ENCODE data around the gene ARHGEF19.
"Not testable (repeated sequence)": the region's sequence is repeated elsewhere in the genome, so short reads cannot be mapped to it uniquely, and the experiment has no call there.

The ARHGEF19 gene

DNA sequence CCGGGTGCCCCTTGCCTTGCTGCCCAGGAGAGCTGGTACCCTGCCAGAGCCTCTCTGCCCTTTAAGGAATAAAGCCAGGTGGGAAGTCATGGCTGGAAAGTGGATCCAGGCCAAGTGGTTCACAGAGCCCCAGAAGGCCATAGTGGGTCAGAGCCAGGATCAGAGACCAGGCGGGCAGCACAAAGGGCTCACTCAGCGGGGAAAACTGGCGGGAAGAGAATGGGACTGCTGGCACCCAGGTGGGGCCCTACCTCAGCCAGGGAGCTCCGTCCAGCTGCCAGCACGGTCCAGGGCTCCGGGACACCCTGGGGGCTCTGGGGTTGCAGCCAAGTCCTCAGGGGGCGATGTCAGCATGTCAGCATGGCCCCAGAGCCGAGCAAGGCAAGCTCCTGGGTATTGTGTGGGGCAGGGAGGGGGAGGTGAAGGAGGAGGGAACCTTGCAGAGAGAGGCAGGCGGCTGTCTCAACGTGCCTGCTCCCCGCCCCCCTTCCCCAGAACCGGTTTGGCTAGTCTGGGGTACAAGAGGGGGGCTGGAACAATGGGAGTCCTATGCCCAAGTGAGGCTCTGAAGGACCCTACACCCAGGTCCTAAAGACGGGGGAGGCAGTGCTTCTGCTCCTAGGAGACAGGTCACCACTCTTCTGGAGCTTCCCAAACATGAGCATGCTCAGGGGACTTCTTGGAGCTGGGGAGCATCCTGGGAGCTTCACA is at the start of gene ARHGEF19:
Gene ARHGEF19 (minus strand): TSS at position 402 of the 711 bp plus-strand sequence. CDS start 3,598 bp downstream, outside the sequence.
- DNase-seq (ENCODE audit: low read depth), result no peak

DNA sequence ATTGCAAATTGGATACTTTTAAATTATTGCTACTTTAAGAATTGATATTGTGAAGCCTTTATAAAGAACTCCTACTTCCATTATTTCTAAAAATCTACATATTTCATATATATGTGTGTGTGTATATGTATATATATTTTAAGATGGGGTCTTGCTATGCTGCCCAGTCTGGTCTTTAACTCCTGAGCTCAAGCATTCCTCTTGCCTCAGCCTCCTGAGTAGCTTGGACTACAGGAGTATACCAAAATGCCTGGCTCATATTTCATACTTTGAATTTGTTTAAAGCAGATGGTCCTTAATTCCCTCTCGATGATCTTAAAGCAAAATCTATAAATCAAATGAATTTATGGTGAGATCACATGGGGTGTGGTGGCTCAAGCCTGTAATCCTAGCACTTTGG is 49.6 kb upstream of the ARHGEF19 start:
- DNase-seq (ENCODE audit: low read depth), result no peak

DNA sequence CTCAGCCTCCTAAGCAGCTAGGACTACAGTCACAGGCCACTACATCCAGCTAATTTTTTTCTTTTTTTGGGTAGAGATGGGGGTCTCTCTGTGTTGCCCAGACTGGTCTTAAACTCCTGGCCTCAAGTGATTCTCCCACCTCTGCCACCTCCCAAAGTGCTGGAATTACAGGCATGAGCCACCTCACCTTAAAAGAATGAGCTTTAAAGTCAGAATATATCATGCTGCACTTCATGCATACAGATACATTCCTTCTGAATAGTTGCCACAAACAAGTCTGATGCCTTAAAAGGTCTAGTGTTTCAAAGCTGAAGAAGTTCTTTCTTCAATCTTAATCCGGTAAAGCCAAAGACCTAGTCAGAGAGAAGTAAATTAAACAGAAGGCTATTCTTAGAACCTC is 48.4 kb upstream of the ARHGEF19 start:
- peak; percentile 76 for DNase-seq (ENCODE audit: low read depth)

DNA sequence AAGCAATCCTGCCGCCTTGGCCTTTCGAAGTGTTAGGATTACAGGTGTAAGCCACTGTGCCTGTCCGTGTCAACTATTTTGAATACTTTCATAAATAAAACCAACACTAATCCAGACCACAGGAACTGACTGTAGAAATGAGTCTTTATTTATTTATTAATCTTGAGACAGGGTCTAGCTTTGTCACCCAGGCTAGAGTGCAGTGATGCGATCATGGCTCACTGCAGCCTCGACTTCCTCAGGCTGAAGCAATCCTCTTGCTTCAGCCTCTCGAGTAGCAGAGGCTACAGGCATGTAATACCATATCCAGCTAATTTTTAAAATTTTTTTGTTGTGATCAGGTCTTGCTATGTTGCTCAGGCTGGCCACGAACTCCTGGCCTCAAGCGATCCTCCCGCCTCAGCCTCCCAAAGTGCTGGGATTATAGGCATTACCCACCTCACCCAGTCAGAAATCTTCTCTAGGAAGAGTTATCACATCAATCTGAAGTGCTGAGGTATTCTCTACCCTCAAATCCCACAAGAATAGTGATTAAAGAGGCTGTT is 46.2 kb upstream of the ARHGEF19 start:
- DNase-seq (ENCODE audit: low read depth), result no peak

DNA sequence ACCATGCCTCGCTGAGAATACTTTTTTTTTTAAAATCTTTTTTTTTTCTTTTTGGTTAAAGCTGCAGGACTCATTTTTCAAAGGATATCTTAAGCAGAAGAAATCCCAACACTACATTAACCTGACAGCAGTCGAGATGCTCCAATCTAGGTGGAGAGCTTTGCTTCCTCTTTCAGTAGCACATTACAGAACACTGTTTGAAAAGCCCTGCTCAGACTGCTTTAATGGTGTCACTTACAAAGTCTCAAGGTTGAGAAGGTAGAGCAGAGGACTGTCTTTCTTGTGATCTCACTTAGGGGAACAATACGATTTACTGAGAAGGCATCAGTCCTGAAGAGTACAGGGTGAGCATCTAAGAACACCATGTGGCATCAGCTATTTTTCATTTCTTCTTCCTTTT is 45.5 kb upstream of the ARHGEF19 start:
- DNase-seq (ENCODE audit: low read depth), result no peak

DNA sequence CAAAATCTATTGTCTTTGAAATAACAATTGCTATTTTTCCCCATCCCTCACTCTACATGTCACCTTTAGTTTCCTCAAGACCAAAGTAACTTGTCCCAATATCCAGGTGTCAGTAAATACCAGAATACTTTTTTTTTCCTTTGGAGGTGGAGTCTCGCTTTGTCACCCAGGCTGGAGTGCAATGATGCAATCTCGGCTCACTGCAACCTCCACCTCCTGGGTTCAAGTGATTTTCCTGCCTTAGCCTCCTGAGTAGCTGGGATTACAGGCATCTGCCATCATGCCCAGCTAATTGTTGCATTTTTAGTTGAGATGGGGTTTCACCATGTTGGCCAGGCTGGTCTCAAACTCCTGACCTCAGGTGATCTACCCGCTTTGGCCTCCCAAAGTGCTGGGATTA is 45.1 kb upstream of the ARHGEF19 start:
- not testable (repeated sequence) for DNase-seq (ENCODE audit: low read depth)

DNA sequence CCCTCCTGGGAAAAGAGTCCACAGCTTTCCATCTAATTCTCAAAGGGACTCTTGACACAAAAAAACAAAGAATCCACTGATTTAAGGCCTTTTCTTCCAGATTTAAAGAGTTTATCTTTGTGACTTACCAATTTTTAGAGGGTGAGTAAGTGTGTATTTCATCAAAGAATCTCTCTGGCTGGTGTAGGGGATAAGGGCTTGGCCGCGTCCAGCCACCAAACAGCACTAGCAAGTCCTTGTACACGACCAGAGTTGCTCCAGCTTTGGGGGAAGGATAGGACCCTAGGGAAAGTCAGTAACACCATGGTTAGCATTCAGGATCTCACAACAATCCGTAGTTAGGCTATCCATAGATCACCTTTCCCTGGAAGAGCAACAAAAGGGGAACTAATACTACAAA is 44.0 kb upstream of the ARHGEF19 start:
- no peak for DNase-seq (ENCODE audit: low read depth)

DNA sequence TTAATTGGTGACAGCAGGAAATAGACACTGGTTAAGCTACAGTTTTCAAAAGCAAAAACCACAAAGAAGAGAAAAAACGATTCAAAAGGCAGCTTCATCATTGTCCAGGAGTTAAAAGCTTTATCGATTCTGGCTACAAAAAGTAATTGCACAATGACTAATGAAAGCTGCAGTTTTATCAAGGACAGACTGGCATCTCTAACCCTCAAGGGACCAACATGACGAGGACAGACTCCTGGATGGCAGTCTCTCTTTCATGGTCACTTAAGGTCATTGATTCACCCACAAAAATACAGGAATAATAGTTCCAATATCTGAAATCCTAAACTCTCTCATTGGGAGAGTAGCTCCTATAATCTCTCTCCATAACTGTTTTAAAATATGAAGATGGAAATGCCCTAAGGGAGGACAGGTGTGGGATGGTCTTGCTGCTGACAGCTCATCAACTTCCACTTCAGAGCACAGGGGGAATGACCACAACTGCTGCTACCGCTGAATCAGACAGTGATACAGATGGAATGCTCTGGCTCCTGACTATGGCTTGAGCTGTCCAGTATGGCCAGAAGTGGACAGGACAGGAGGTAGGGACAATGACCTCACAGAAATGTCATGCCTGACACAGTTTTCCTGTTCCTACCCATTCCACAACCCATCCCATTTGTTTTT is 41.9 kb upstream of the ARHGEF19 start:
- DNase-seq (ENCODE audit: low read depth), result peak; percentile 29

DNA sequence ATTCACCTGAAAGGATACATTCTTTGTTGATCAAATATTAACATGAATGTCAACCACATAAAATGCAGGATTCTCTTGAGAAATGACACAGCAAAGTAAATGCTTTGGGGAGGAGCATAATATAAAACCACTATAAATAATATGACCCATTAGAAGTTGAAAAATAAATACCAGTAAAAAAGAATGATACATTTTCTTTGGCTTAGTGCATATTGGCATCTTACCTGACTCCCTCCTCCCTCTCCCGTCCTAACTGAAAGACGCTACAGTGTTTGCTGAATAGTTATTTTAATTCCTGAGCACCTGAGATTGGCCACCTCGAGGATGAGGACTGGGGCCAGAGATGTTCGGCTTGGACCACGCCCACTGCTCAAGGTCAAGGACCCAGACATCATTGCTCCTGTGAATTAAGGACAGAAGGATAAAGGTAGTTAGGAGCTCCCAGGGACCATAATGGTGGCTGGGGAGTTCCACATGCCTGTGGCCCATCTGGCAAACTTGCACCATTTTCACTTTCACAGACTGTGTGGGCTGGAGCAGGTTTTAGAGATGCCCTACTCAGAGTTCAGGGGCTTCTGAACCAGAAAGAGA is 41.0 kb upstream of the ARHGEF19 start:
- no peak for DNase-seq (ENCODE audit: low read depth)

DNA sequence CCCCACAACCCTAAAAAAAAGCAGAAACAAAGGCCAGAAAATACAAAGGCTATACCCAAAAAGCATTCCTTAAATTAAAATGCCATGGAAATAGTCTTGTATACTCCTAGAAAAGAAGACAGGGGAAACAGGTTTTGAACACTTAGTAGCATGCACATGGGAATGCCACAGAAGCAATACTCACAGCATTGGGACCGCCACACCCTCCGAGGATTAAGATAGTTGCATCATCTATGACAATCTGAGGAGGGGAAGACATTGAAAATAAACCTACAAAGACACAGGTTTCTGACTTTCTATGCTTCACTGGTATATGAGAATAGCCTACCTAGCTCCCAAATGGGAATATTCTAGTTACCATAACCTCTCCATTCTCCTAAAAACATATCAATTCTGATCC is 40.5 kb upstream of the ARHGEF19 start:
- DNase-seq (ENCODE audit: low read depth), result no peak

DNA sequence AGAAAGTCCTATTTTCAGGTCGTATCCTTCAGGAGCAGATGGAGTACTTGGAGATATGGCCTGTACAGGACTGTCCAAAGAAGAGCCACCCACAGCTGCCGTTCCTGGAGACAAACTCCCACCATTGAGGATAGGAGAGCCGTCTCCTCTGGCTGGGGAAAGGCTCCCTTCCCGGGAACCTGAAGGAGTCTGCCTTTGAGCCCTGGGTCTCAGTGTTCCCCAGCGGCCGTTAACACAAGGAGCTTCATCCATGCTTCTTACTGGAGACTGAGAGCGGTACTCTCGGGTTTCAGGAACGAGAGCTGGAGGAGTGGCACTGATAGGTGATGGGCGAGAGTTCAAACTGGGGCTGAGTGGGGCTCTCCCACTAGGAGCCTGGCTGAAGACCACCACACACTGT is 38.9 kb upstream of the ARHGEF19 start:
- no peak for DNase-seq (ENCODE audit: low read depth)

DNA sequence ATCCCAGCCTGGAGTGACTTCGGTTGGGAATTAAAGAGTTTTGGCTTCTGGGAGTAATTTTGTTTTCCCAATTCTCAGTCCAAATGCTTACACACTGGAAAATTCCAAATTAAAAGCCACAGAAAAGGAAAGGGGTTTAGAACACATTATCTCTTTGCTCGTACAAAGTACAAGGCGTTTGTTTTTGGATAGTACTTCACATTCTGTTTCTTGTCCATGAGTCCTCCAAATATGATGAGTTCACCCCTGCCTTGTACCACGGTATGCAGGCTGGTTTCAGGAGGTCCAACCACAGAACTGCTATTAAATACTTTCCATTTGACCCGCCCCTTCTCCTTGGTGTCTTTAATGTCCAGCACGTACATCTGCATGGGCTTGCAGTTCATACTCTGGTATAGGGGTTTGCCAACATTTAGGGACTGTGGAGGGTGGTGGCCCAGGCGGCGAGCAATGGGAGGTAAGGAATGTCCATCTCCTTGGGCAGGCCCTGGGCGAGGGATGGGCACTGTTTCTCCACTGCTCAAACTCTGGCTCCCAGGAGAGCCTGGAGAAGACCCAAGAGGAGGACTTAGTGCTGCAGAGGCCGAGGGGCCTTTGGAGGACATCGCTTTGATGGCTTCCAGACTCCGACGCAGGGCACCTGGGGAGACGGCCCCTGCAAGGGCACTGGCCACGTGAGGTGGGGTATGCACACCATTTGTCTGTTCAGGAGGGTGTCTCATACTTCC is 38.2 kb upstream of the ARHGEF19 start:
- peak; percentile 51 for DNase-seq (ENCODE audit: low read depth)

DNA sequence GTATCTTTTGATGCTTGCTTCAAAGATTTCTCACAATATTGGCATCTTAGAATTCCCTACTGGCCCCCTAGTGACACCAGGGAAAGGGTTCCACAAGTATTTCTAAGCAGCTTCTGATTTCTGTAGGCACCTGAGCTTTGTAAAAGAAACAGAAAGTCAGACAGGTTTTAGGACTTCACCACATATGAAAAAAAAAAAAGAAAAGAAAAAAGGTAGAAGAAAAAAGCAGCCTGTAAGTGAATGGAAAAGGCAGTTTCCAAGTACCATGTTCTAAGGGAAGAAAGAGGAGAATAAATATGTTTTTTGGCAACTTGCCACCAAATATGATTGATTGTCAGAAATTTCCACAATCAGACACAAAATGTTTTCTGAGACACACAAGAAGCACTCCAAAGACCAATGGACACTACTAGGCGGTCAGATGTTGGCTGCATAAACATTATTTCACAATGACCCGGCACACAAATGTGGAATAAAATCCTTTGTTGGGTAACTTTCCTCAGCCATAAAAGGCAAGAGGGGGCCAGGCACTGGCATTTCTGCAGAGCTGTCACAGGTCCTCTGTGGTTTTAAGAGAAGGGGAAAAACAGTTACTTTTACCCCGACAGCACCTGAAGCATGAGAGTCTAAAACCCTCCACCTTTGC is 37.3 kb upstream of the ARHGEF19 start:
- DNase-seq (ENCODE audit: low read depth), result peak; percentile 91

DNA sequence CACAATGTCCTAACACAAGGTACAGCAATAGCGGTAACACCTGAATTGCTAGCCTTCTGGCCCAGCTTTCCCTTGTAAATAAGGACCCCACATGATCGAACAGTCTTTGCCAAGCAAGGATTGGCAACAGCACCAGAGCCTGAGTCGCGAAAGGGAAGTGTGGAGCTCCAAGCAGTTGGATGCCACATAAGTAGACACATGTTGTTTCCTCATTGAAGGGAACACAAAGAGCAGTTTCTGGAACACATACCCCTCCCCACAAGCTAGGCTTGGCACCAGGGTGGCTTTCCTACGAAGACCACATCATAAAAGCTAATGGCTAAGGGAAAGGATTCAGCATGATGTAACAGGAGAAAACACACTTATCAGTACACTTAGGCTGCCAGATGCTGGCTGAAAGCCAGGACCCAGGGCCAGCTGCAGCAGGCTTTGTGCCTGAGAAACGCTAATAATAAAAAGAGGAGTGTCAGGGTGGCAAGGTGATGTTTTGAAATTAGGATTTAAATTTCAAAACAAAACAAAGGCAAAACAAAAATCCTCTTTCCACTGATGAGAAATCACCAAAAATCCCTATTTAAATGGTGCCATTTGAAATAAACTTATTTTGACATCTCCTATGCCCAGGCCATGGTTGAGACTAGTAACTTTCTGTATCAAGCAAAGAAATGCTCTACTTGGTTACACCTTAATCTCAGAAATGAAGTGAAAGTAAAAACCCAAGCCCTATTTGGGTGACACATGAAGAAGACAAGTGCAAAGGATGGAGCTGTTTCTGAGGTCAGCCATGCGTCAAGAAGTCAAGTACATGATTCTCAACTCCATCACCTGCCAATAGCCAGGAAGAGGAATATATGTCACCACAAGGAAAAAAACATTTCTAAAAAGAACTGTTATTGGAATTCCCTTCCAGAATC is 36.4 kb upstream of the ARHGEF19 start:
- peak; percentile 84 for DNase-seq (ENCODE audit: low read depth)

DNA sequence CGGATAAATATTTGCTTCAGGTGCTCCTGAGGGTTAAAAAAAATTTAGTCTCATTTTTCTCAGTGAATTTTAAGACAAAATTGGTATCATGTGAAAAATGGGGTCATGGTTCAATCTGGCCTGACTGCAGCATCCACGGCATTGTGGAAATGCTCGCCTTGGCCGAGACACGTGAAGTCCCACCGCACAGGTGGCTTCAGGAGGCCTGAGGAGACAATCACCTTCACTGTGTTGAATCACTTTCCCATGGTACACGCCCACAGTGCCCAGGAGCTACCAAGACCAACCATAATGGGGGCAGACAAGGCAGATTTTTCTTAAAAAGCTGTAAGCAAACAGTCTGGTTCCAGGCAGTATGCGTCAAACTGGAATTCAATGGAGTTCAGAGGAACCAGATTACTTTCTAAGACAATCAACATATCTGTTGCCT is 35.6 kb upstream of the ARHGEF19 start:
- no peak for DNase-seq (ENCODE audit: low read depth)

DNA sequence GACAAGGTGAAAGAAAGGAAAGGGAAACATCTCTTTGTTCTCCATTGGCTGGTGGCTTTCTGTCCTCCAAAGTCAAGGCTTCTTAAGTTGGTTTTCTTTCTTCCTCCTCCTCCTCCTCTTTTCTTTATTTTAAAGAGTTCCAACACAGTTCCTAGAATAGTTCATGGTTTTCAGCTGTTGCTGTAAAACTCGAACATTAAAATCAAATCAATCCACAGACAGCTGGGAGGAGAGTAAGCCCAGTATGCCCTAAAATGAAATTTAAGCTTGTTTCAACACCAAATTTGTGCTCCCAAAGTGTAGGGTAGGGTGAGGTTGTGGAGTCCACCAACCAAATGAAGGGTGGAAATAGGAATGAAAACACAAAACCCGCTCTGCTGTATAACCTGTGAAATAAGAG is 35.0 kb upstream of the ARHGEF19 start:
- DNase-seq (ENCODE audit: low read depth), result no peak

DNA sequence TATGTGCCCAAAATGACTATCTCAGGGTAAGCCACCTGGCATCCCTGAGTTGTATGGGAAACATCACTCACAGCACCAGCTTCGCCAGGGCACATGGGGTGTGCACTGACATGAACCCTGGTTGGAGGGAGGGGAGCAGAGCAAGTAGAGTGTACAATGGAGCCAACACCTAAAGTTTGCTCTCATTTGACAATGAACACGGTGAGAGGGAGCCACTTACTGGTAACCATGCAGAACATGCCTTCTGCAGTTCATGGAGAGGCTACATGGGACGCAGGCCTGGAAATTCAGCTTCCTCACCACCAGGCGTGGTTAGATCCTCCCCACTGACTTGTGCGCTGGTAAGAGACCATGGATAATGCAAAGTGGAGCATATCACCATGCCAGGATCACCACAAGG is 34.5 kb upstream of the ARHGEF19 start:
- no peak for DNase-seq (ENCODE audit: low read depth)

DNA sequence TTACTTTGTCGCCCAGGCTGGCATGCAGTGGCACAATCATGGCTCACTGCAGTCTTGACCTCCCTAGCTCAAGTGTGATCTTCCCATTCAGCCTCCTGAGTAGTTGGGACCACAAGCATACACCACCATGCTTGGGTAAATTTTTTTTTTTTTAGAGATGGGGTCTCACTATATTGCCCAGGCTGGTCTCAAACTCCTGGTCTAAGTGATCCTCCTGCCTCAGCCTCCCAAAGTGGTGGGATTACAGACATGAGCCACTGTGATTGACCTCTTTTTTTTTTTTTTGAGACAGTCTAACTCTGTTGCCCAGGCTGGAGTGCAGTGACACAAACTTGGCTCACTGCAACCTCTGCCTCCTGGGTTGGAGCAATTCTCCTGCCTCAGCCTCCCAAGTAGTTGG is 33.8 kb upstream of the ARHGEF19 start:
- DNase-seq (ENCODE audit: low read depth), result not testable (repeated sequence)

DNA sequence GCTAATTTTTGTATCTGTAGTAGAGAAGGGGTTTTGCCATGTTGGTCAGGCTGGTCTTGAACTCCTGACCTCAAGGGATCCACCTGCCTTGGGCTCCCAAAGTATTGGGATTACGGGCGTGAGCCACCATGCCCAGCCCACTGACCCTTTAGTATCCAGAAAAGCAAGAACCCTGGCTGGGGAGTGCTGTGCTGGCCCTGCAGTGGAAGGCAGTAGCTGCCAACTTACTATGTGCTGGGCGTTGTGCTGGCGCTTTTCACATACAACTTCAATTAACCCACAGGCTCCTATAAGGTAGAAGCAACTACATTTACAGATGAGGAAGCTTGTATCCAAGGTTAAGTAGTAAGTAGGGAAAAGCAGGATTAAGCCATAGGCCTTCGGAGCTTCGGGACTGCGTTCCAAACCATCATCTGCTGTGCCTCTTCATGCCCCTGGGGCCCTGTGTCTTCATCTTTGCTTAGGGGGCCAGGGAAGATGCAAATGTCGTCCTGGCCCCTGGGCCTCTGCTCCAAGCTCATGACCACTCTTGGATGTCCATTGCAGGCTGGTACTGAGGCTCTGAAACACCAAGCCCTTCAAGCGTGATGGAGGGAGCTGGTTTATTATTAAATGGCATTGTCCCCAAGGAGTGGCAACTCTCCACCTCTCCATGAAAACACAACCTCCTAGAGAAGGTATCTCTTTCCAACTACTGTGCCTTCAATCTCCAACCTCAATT is 33.2 kb upstream of the ARHGEF19 start:
- no peak for DNase-seq (ENCODE audit: low read depth)

DNA sequence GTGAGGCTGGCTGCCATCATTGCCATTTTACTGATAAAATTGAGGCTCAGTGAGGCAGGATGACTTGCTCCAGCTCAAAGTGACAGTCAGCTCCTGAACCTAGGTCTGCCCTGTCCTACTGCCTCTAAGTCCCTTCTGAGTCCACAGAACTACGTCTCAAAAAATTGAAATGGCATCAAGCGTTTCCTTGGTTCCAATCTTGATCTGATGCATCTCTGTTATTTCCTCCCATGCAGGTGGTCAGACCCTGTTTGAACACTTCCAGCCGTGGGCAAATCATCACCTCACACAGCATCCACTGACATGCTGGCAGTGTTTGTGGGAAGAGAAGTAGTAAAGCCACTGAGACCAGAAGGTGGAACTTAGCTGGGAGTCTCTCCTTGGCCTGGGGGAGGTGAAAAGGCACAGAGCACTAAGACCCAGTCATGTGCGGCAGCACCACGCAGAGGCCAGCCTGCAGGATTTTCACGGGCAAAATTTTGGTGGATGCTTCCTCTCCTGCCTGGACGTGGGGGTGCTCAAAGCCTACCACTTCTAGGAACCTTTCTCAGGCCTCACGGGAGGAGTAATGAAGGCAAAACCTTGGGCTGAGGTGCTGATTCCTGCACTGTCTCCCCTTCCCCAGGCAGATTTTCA is 32.3 kb upstream of the ARHGEF19 start:
- DNase-seq (ENCODE audit: low read depth), result no peak

Measured in iris pigment epithelial cell (primary cell).